ENCODE data around the gene ARID1B. TPM values are rescaled to one million over a fixed set of nuclear protein-coding genes. Genes with fewer than 3 reads are reported as not detected.

Gene ARID1B
- total RNA-seq, 1 donor from 2014 or later: 43.4 TPM

DNA sequence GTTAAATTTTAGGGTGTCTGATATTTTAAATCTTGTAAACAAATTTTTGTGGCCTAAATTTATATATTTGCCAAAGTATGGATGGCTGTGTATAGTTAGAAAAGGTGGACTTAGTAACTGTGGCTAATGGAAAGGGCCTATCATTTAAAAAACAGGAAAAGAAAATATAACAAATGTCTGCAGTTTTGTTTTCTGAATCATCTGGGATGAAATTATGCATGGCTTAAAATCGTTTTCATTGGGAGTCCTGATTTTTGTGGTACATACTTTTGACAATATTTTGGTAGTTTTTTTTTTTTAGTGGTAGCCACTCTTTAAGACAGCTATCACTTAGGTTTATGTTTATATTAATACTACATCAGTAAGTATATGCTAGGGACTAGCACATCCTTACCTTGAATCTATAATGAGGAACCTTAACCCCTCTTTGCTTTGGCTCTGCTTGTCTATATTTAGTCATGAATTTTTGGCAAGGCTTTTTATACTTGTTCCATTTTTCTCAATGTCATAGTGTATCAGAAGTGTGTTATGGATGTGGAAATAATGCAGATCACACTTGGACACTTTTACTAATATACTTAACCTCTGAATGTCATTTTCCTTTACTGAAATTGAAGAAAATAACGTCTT is 5.6 kb downstream of the ARID1B start:
- Histone ChIP-seq H3K27me3 (ENCODE audit: low read depth) (no peaks in the 10 kb centered on the region), H3K4me1 (peaks cover 67% of the 10 kb centered on the region), H3K4me3 (peak overlapping the region; percentile 83), H3K27ac (replicated peaks) (peak overlapping the region; percentile 98), H3K36me3 (no peaks in the 10 kb centered on the region), H3K9me3 (replicated peaks) (no peaks in the 10 kb centered on the region)
- intact Hi-C loops (cut with micrococcal nuclease): loop anchor here (5.0 to 10.0 kb wide), 3 partner anchors 64 to 239 kb away; no protein-coding TSS in a partner anchor
- DNase-seq: no peak
- TF ChIP-seq, protein P1, sequence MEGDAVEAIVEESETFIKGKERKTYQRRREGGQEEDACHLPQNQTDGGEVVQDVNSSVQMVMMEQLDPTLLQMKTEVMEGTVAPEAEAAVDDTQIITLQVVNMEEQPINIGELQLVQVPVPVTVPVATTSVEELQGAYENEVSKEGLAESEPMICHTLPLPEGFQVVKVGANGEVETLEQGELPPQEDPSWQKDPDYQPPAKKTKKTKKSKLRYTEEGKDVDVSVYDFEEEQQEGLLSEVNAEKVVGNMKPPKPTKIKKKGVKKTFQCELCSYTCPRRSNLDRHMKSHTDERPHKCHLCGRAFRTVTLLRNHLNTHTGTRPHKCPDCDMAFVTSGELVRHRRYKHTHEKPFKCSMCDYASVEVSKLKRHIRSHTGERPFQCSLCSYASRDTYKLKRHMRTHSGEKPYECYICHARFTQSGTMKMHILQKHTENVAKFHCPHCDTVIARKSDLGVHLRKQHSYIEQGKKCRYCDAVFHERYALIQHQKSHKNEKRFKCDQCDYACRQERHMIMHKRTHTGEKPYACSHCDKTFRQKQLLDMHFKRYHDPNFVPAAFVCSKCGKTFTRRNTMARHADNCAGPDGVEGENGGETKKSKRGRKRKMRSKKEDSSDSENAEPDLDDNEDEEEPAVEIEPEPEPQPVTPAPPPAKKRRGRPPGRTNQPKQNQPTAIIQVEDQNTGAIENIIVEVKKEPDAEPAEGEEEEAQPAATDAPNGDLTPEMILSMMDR (IDR thresholded peaks at IDR 0.05; ENCODE audit: borderline replicate concordance): no peak

DNA sequence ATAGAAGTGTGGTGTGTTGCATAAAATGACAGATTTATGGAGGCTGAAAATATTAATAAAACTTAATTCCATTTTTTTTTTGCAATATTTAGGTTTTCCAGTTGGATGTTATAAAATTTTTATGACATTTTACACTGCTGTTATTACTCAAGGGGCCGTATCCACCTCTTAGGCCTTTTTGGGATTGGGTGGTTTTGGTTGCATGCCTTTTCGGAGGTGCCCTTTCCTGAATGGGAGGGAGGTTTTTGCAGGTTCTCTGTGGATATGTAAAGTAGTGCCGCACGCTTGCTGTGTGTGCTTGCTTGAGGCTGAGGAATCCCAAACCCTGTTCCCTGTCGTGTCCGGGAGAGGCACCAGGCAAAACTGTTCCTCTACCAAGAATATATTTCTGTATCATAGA is 6.8 kb downstream of the ARID1B start:
- TF ChIP-seq, protein P1 (IDR thresholded peaks at IDR 0.05; ENCODE audit: borderline replicate concordance): no peak
- DNase-seq: no peak
- no peaks in the 10 kb centered on the region for H3K27me3 ChIP-seq (ENCODE audit: low read depth)
- intact Hi-C loops (cut with micrococcal nuclease): loop anchor here (5.0 to 10.0 kb wide), 3 partner anchors 63 to 238 kb away; no protein-coding TSS in a partner anchor
- peaks cover 78% of the 10 kb centered on the region for H3K4me1 ChIP-seq
- H3K9me3 ChIP-seq (replicated peaks): no peaks in the 10 kb centered on the region
- H3K27ac ChIP-seq (replicated peaks): peak overlapping the region; percentile 98
- no peaks in the 10 kb centered on the region for H3K36me3 ChIP-seq
- H3K4me3 ChIP-seq: peak overlapping the region; percentile 83

DNA sequence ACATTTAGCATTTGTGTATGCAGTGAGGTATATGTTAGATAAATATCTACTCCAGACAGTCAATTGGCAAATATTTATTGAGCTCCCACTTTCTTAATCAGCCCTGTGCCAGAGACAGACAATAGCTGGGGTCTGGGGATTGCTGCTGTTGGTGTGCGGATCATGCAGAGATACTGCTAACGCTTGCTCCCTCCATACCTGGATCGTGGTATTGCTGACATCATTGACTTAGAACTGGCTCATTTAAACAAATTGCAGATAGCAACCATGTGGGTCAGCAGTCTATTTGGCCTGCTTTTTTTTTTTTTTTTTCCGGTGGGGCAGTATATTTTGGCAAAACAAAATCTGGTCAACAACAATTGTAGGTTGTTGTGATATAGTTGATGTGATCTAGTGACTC is 9.5 kb downstream of the ARID1B start:
- no peaks in the 10 kb centered on the region for H3K9me3 ChIP-seq (replicated peaks)
- no peak for DNase-seq
- H3K27me3 ChIP-seq (ENCODE audit: low read depth): no peaks in the 10 kb centered on the region
- no peak overlapping the region for H3K4me3 ChIP-seq
- TF ChIP-seq, protein P1 (IDR thresholded peaks at IDR 0.05; ENCODE audit: borderline replicate concordance): no peak
- H3K27ac ChIP-seq (replicated peaks): peak overlapping the region; percentile 63
- peaks cover 93% of the 10 kb centered on the region for H3K4me1 ChIP-seq
- intact Hi-C loops (cut with micrococcal nuclease): loop anchor here (10.0 kb wide), 1 partner anchor 168 kb away; no protein-coding TSS in a partner anchor
- H3K36me3 ChIP-seq: no peaks in the 10 kb centered on the region

DNA sequence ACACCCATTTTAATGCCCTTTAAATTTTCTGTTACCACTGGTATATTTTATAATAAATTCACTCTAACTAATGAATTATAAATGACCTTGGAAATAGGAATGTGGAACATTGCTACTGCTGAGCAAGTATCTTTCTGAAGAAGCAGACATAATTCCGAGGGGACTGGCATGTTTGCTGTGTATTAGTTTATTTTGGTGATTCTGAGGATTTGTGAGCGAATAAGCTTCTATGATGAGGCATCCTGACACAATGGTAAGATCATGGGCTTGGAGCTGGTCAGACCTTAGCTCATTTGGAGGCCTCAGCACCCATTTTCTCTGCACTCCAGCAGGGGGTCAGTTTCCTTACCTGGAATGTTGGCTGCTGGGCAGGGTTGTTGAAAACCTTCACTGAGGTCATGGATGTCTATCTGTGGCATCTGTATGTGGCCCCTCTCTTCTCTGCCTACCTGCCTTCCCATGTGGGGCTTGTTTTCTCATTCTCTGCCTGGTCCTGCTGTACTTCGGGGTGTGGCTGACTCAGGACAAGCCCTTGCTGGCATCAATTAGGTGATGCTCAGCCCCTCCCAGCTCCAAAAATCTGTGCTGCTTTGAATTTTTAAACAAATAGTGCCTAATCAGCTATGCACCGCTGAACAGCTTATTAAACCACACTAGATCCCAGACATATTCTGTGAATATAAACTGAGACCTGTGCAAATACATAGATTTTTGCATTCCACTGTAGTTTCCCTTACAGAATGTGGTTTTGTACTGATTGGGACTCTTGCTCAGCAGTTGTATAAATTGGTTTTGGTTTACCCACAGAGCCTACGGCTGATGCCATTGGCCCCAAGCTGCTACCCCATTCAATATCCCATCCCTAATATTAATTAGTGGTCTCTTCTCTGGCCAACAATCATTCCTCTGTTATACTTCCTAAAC is 10.7 kb downstream of the ARID1B start:
- Histone ChIP-seq H3K4me3 (no peak overlapping the region), H3K9me3 (replicated peaks) (no peaks in the 10 kb centered on the region), H3K36me3 (no peaks in the 10 kb centered on the region), H3K27me3 (ENCODE audit: low read depth) (no peaks in the 10 kb centered on the region), H3K4me1 (peaks cover 99% of the 10 kb centered on the region), H3K27ac (replicated peaks) (peak overlapping the region; percentile 63)
- no peak for DNase-seq
- TF ChIP-seq, protein P1 (IDR thresholded peaks at IDR 0.05; ENCODE audit: borderline replicate concordance): no peak
- intact Hi-C loops (cut with micrococcal nuclease): loop anchor here (10.0 kb wide), 1 partner anchor 167 kb away; no protein-coding TSS in a partner anchor

DNA sequence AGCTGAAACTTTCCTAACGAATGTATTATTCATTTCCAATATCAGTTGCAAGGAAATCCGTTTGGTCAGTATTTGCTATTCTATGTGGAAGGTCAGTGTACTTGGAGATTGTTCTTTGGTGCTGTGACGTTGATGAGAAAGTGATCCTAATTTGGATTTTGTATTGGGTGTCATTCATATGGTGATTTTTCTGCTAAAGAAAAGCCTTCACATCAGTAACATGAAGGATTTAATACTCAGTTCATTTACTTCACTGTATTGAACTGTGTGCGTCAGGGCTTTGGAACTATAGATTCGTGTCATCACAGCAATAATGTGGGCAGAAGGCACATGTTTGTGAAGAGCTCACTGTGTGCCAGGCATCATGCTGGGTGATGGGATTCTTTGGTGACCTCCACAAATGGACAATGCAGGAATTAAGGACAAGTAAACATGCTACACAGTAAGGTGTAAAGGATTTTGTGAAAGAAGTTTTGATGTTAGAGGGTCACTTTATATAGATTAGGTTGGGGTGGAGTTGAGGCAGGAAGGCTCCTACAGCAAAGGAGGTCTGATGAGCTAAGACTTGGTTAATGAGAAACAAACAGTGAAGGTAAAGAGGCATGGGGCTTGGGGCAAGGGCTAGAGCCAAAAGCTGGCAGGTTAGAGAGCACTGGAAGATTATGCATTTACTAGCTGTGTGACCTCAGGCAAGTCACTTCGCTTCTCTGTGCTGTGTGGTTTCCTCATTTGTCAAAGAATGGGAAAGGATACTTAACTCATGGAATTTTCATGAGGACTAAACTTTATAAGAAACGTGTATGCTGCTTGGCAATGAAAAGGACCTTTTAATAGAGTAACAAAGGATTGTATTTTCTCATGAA is 12.1 kb downstream of the ARID1B start:
- Histone ChIP-seq H3K4me3 (no peak overlapping the region), H3K27ac (replicated peaks) (peak overlapping the region; percentile 63), H3K27me3 (ENCODE audit: low read depth) (no peaks in the 10 kb centered on the region), H3K36me3 (no peaks in the 10 kb centered on the region), H3K4me1 (peaks cover 99% of the 10 kb centered on the region), H3K9me3 (replicated peaks) (no peaks in the 10 kb centered on the region)
- intact Hi-C loops (cut with micrococcal nuclease): loop anchor here (10.0 kb wide), 1 partner anchor 165 kb away; no protein-coding TSS in a partner anchor
- TF ChIP-seq, protein P1 (IDR thresholded peaks at IDR 0.05; ENCODE audit: borderline replicate concordance): no peak
- DNase-seq: no peak
